H1 (cell line): ENCODE data around the gene RYR3. TPM values are rescaled to one million over a fixed set of nuclear protein-coding genes. Genes with fewer than 3 reads are reported as not detected.
A peak's percentile ranks its signal among the peaks of the same experiment; 100 is the strongest.

ENCODE experiments used
- CTCF ChIA-PET: fragments of 300-600 bp; sonication (Branson Sonifier 250); formaldehyde crosslinking; loops from one replicate; lab custom pipeline; 2021; ENCODE audit not compliant: partially characterized antibody; lab: Charles Lee
- POLR2A ChIA-PET: fragments of 300-600 bp; sonication (Branson Sonifier 250); formaldehyde crosslinking; loops from one replicate; lab custom pipeline; 2021; ENCODE audit warnings: inconsistent platforms; ENCODE audit not compliant: partially characterized antibody; lab: Charles Lee
- DNase-seq, 2 experiments: peaks; one replicate each; pipeline versions ENCODE4 v3.0.0 to v3.0.0-alpha.2; 2010 to 2022; ENCODE audit warnings: low spot score in 2 of 2, low read depth in 1 of 2, mixed read lengths in 1 of 2
- FAIRE-seq: peaks from 2 replicates; lab custom pipeline; 2011; peaks lifted over from hg19 to GRCh38; lab: Jason Lieb, UNC
- H2AFZ ChIP-seq: 2 replicates; pipeline ENCODE4 v1.8.1; 2012; ENCODE audit warnings: low read length, inconsistent platforms
- H2AK5ac ChIP-seq: 2 replicates; pipeline ENCODE4 v1.6.1; 2013; ENCODE audit warnings: low read depth, low read length
- H2BK120ac ChIP-seq: replicated peaks from 2 replicates; pipeline ENCODE3; 2013; ENCODE audit warnings: low read depth, low read length, inconsistent platforms
- H2BK12ac ChIP-seq: 2 replicates; pipeline ENCODE4 v1.6.1; 2013; ENCODE audit warnings: low read depth, low read length
- H2BK15ac ChIP-seq: 2 replicates; pipeline ENCODE4 v1.6.1; 2013; ENCODE audit warnings: low read length
- H2BK20ac ChIP-seq: 2 replicates; pipeline ENCODE4 v1.6.1; 2013; ENCODE audit warnings: low read length
- H2BK5ac ChIP-seq: 2 replicates; pipeline ENCODE4 v1.6.1; 2013; ENCODE audit warnings: low read depth, low read length
- H3K14ac ChIP-seq: 2 replicates; pipeline ENCODE4 v1.6.1; 2013; ENCODE audit warnings: inconsistent platforms; ENCODE audit not compliant: insufficient read length
- H3K18ac ChIP-seq: 2 replicates; pipeline ENCODE4 v1.6.1; 2013; ENCODE audit warnings: low read length; ENCODE audit errors: extremely low read depth
- H3K23ac ChIP-seq: 2 replicates; pipeline ENCODE4 v1.6.1; 2013; ENCODE audit warnings: inconsistent platforms; ENCODE audit not compliant: insufficient read length
- H3K23me2 ChIP-seq: 2 replicates; pipeline ENCODE4 v1.6.1; 2013; ENCODE audit warnings: low read depth, low read length
- H3K27ac ChIP-seq: 2 replicates; pipeline ENCODE4 v1.6.1; 2011; ENCODE audit warnings: low read depth, low read length, inconsistent platforms
- H3K27me3 ChIP-seq, 4 experiments: replicated peaks in 1 of 4; 1 replicate in 1 of 4; 2 replicates in 3 of 4; pipeline versions ENCODE4 v1.6.1 to v1.8.1; 2011 to 2013; ENCODE audit warnings: low read length in 3 of 4, mild to moderate bottlenecking in 3 of 4, inconsistent platforms in 2 of 4, mixed read lengths in 2 of 4, moderate library complexity in 1 of 4; ENCODE audit not compliant: control insufficient read depth in 3 of 4, insufficient read depth in 3 of 4; ENCODE audit errors: extremely low read depth in 1 of 4
- H3K36me3 ChIP-seq, 4 experiments: 2 replicates each; pipeline versions ENCODE4 v1.6.1 to v1.8.1; 2011 to 2013; ENCODE audit warnings: mild to moderate bottlenecking in 4 of 4, low read length in 3 of 4, moderate library complexity in 2 of 4, control low read depth in 1 of 4, inconsistent platforms in 1 of 4; ENCODE audit not compliant: insufficient read depth in 4 of 4, control insufficient read depth in 2 of 4
- H3K4ac ChIP-seq: replicated peaks from 2 replicates; pipeline ENCODE3; 2013; ENCODE audit warnings: low read length, low read depth, mixed read lengths, inconsistent platforms; ENCODE audit not compliant: insufficient read length
- H3K4me1 ChIP-seq, 4 experiments: replicated peaks in 1 of 4; 1 replicate in 1 of 4; 2 replicates in 3 of 4; pipeline versions ENCODE4 v1.6.1 to v1.8.1; 2011 to 2013; ENCODE audit warnings: low read length in 3 of 4, inconsistent platforms in 2 of 4, mixed read lengths in 1 of 4; ENCODE audit not compliant: insufficient read depth in 4 of 4, control insufficient read depth in 3 of 4
- H3K4me2 ChIP-seq, 2 experiments: 2 replicates each; pipeline versions ENCODE4 v1.6.1 to v1.8.1; 2011 to 2013; ENCODE audit warnings: low read depth in 2 of 2, low read length in 2 of 2, control low read depth in 1 of 2, inconsistent platforms in 1 of 2, mild to moderate bottlenecking in 1 of 2; ENCODE audit not compliant: insufficient read depth in 1 of 2
- H3K4me3 ChIP-seq, 4 experiments: fragments of 200-600, 300-600 bp in 1 of 4; sonication (generic), shearing (Covaris generic), sonication (Bioruptor Twin) in 1 of 4; 2 replicates each; pipeline versions ENCODE4 v1.5.1 to v1.8.1; 2011 to 2016; ENCODE audit warnings: low read length in 4 of 4, low read depth in 3 of 4, control low read depth in 2 of 4, inconsistent platforms in 2 of 4, mild to moderate bottlenecking in 2 of 4, mixed read lengths in 1 of 4, moderate library complexity in 1 of 4; ENCODE audit not compliant: insufficient read depth in 2 of 4; ENCODE audit errors: extremely low read depth in 1 of 4
- H3K56ac ChIP-seq: replicated peaks from 2 replicates; pipeline ENCODE3; 2013; ENCODE audit warnings: low read depth, mild to moderate bottlenecking, mixed read lengths, low read length, inconsistent platforms; ENCODE audit not compliant: insufficient read length
- H3K79me1 ChIP-seq: 2 replicates; pipeline ENCODE4 v1.6.1; 2013; ENCODE audit warnings: low read depth, low read length, control low read depth
- H3K79me2 ChIP-seq, 2 experiments: 2 replicates each; pipeline versions ENCODE4 v1.6.1 to v1.8.1; 2012 to 2013; ENCODE audit warnings: low read length in 2 of 2, mild to moderate bottlenecking in 2 of 2, inconsistent platforms in 1 of 2; ENCODE audit not compliant: insufficient read depth in 2 of 2, control insufficient read depth in 1 of 2
- H3K9ac ChIP-seq, 4 experiments: replicated peaks in 1 of 4; 1 replicate in 1 of 4; 2 replicates in 3 of 4; pipeline versions ENCODE4 v1.6.1 to v1.8.1; 2011 to 2013; ENCODE audit warnings: low read depth in 3 of 4, low read length in 3 of 4, control low read depth in 2 of 4, mild to moderate bottlenecking in 2 of 4, moderate library complexity in 2 of 4, inconsistent platforms in 1 of 4; ENCODE audit errors: extremely low read depth in 1 of 4
- H3K9me3 ChIP-seq, 2 experiments: 2 replicates each; pipeline versions ENCODE4 v1.6.1 to v1.8.1; 2012 to 2013; ENCODE audit warnings: mild to moderate bottlenecking in 2 of 2, moderate library complexity in 2 of 2, control low read depth in 1 of 2, inconsistent platforms in 1 of 2, low read depth in 1 of 2, low read length in 1 of 2, mixed read lengths in 1 of 2; ENCODE audit not compliant: insufficient read depth in 2 of 2
- H4K20me1 ChIP-seq, 2 experiments: replicated peaks in 1 of 2; 2 replicates each; pipeline versions ENCODE3 to v1.8.1; 2011 to 2013; ENCODE audit warnings: inconsistent platforms in 2 of 2, low read length in 2 of 2, mild to moderate bottlenecking in 1 of 2; ENCODE audit not compliant: insufficient read depth in 2 of 2, control insufficient read depth in 1 of 2
- H4K5ac ChIP-seq: 2 replicates; pipeline ENCODE4 v1.6.1; 2013; ENCODE audit warnings: low read length, low read depth, mixed read lengths, inconsistent platforms; ENCODE audit not compliant: insufficient read length
- H4K8ac ChIP-seq: 2 replicates; pipeline ENCODE4 v1.8.0; 2013; ENCODE audit warnings: mild to moderate bottlenecking, moderate library complexity, low read length, inconsistent platforms; ENCODE audit not compliant: insufficient read depth; ENCODE audit errors: extremely low read depth
- H4K91ac ChIP-seq: replicated peaks from 2 replicates; pipeline ENCODE3; 2013; ENCODE audit warnings: low read length, mixed read lengths, inconsistent platforms; ENCODE audit not compliant: insufficient read length
- BACH1 ChIP-seq: IDR thresholded peaks from 2 replicates; pipeline ENCODE4 v1.6.1; 2012; ENCODE audit warnings: low read length, improper control_type of control experiment
- CTBP2 ChIP-seq: IDR thresholded peaks from 2 replicates; pipeline ENCODE4 v1.7.0; 2011; ENCODE audit warnings: borderline replicate concordance, mild to moderate bottlenecking, moderate library complexity, mixed read lengths, low read length; ENCODE audit not compliant: insufficient read depth, insufficient read length
- KDM1A ChIP-seq: fragments of 200-600, 300-600 bp; sonication (generic); IDR thresholded peaks from 2 replicates; pipeline ENCODE4 v1.7.1; 2016; ENCODE audit warnings: mild to moderate bottlenecking, low read length, borderline replicate concordance
- NRF1 ChIP-seq: IDR thresholded peaks from 2 replicates; pipeline ENCODE4 v1.6.1; 2011; ENCODE audit warnings: mild to moderate bottlenecking, low read depth, low read length, improper control_type of control experiment
- POLR2A ChIP-seq, 2 experiments: IDR thresholded peaks; 1 replicate in 1 of 2; 2 replicates in 1 of 2; pipeline ENCODE4 v1.6.1; 2011; ENCODE audit warnings: low read depth in 2 of 2, low read length in 2 of 2, mild to moderate bottlenecking in 2 of 2; ENCODE audit errors: control extremely low read depth in 1 of 2
- RXRA ChIP-seq: IDR thresholded peaks from 2 replicates; pipeline ENCODE4 v1.6.1; 2011; ENCODE audit warnings: low read depth, mild to moderate bottlenecking, low read length, moderate library complexity; ENCODE audit not compliant: insufficient read depth
- SP1 ChIP-seq: IDR thresholded peaks from 2 replicates; pipeline ENCODE4 v1.6.1; 2011; ENCODE audit warnings: low read depth, low read length
- TBP ChIP-seq: IDR thresholded peaks from 2 replicates; pipeline ENCODE4 v1.6.1; 2011; ENCODE audit warnings: low read depth, low read length, improper control_type of control experiment
- WGBS, 2 experiments: shearing (Covaris generic) in 1 of 2; methylation state at CpG; one replicate each; pipeline versions ENCODE4 v1.1.6 to v1.1.7; 2013 to 2015; ENCODE audit warnings: low lambda C conversion rate in 2 of 2, mixed read lengths in 2 of 2, inconsistent platforms in 1 of 2, low coverage in 1 of 2, missing lambda C conversion rate in 1 of 2; ENCODE audit not compliant: insufficient replicate concordance in 2 of 2, insufficient coverage in 1 of 2, insufficient read length in 1 of 2; ENCODE audit errors: extremely low coverage in 1 of 2, missing lambda C conversion rate in 1 of 2; 5-methylcytosine and 5-hydroxymethylcytosine counted together
- polyA plus RNA-seq, 7 experiments: library from polyadenylated mRNA; depleted of rRNA in 3 of 7; stranded (reverse) in 5 of 7; unstranded in 2 of 7; fragments of >200 nt in 5 of 7; fragments of 200-250 nt in 2 of 7; gene quantifications; 1 replicate in 5 of 7; 2 replicates in 1 of 7; 4 replicates in 1 of 7; pipeline versions ENCODE4 v1.2.1 to v1.2.3, GENCODE V29; 2011 to 2013; ENCODE audit warnings: missing spikeins in 2 of 7, mixed read lengths in 2 of 7
- total RNA-seq: library from RNA; stranded (reverse); fragmentation: NEBNext Ultra II Directional; extraction: Animal tissue kit (Norgen Biotek cat#: 25700); gene quantifications from 2 replicates; pipeline ENCODE4 v1.2.1, GENCODE V29; 2021

Gene RYR3
- total and polyA plus RNA-seq, 2 of the 8 experiments (the other 6 are each of a cell fraction or from before 2014, with no cell fraction given), result 0.33 to 3.4 TPM

DNA sequence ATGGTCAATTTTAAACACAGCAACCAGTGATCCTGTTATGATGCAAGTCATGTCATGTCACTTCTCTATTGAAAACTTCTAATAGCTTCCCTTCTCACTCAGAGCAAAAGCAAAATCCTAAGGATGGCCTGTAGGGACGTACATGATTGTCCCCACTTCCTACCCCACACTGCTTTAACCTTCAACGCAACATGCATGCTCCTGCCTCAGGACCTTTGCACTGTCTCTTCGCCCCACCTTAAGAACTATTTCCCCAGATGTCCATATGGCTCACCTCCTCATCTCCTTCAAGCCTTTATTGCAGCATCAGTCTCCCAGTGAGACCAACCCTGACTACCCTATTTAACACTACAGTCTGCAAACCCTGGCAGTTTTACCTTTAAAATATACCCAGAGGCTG lies 443.5 kb downstream of the RYR3 start:
- Histone ChIP-seq H3K4me3 (no peak overlapping the region), H3K4ac (no peak overlapping the region), H2BK5ac (no peak overlapping the region), H3K18ac (no peak overlapping the region), H3K79me1 (no peaks in the 10 kb centered on the region), H3K27me3 (no peaks in the 10 kb centered on the region), H3K4me1 (no peaks in the 10 kb centered on the region), H2BK12ac (no peak overlapping the region), H2BK120ac (peak overlapping the region; percentile 47), H3K9ac (no peak overlapping the region), H3K56ac (no peak overlapping the region), H3K4me2 (no peak overlapping the region), H3K14ac (no peak overlapping the region), H3K23ac (no peak overlapping the region), H3K79me2 (no peaks in the 10 kb centered on the region), H4K20me1 (no peaks in the 10 kb centered on the region), H4K91ac (no peak overlapping the region), H4K5ac (no peak overlapping the region), H2AFZ (no peak overlapping the region)
- WGBS, 2 experiments, result 86% methylated on average over 3 of the region's 3 CpGs; no CpG with 5 or more reads in 1 of the 2 experiments
- POLR2A ChIA-PET, result no interaction called here
- no peak for FAIRE-seq
- DNase-seq, result no peak
- no peak for TF ChIP-seq CTBP2
- TF ChIP-seq KDM1A, result peak; percentile 87; the same call in 1 of the 2 replicates
- no peak for TF ChIP-seq NRF1
- TF ChIP-seq POLR2A (IDR thresholded peaks at IDR 0.05; ENCODE audit: control extremely low read depth in 1 of 2, low read depth in 2 of 2, low read length in 2 of 2), result no peak
- no peak for TF ChIP-seq SP1
- TF ChIP-seq RXRA, result no peak
- TF ChIP-seq BACH1, result no peak
- no peak for TF ChIP-seq TBP
- TF ChIP-seq, all 59 proteins: peak for 1
- Histone ChIP-seq H3K36me3 (no peaks in the 10 kb centered on the region), H2AK5ac (no peak overlapping the region), H4K8ac (no peak overlapping the region), H3K23me2 (no peaks in the 10 kb centered on the region), H2BK20ac (no peak overlapping the region), H3K9me3 (no peaks in the 10 kb centered on the region), H3K27ac (no peak overlapping the region), H2BK15ac (no peak overlapping the region)
- CTCF ChIA-PET, result interaction anchor here (1.4 to 3.9 kb wide), 2 partner anchors 17 to 54 kb away, joined by 3 to 13 read pairs; no protein-coding TSS in a partner anchor
